ENCODE data around the gene CDKN2B. TPM values are rescaled to one million over a fixed set of nuclear protein-coding genes. Genes with fewer than 3 reads are reported as not detected.

Gene CDKN2B
- total RNA-seq, 1 donor from 2014 or later: 1.8 TPM

GRCh38 chr9:21993893-21994555 lies 15.1 kb downstream of the CDKN2B start, which contains the start of gene CDKN2A:
Gene CDKN2A, minus strand, starts transcription at chr9:21994392.
- peaks cover 16% of the 10 kb centered on the region for H3K4me1 Mint-ChIP-seq (ENCODE audit: unreplicated experiment)
- H3K4me3 Mint-ChIP-seq (ENCODE audit: unreplicated experiment): peak within 1 kb of the TSS; percentile 91
- DNase-seq (ENCODE audit: low spot score): peak; percentile 42
- H3K9me3 Mint-ChIP-seq (ENCODE audit: unreplicated experiment): no peaks in the 10 kb centered on the region
- peak within 1 kb of the TSS; percentile 68 for H3K27ac Mint-ChIP-seq (ENCODE audit: unreplicated experiment)
- peaks cover 27% of the 10 kb centered on the region for H3K27me3 Mint-ChIP-seq (ENCODE audit: unreplicated experiment)
- peaks cover 7% of the 10 kb centered on the region for H3K36me3 Mint-ChIP-seq (ENCODE audit: low read depth, unreplicated experiment)
- TF ChIP-seq, protein P1, sequence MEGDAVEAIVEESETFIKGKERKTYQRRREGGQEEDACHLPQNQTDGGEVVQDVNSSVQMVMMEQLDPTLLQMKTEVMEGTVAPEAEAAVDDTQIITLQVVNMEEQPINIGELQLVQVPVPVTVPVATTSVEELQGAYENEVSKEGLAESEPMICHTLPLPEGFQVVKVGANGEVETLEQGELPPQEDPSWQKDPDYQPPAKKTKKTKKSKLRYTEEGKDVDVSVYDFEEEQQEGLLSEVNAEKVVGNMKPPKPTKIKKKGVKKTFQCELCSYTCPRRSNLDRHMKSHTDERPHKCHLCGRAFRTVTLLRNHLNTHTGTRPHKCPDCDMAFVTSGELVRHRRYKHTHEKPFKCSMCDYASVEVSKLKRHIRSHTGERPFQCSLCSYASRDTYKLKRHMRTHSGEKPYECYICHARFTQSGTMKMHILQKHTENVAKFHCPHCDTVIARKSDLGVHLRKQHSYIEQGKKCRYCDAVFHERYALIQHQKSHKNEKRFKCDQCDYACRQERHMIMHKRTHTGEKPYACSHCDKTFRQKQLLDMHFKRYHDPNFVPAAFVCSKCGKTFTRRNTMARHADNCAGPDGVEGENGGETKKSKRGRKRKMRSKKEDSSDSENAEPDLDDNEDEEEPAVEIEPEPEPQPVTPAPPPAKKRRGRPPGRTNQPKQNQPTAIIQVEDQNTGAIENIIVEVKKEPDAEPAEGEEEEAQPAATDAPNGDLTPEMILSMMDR (IDR thresholded peaks at IDR 0.05; ENCODE audit: unreplicated experiment): no peak

- Mint-ChIP-seq H3K27ac (ENCODE audit: unreplicated experiment) (no peak overlapping the region), H3K9me3 (ENCODE audit: unreplicated experiment) (no peaks in the 10 kb centered on the region), H3K36me3 (ENCODE audit: low read depth, unreplicated experiment) (peaks cover 7% of the 10 kb centered on the region), H3K4me1 (ENCODE audit: unreplicated experiment) (peaks cover 16% of the 10 kb centered on the region), H3K27me3 (ENCODE audit: unreplicated experiment) (peaks cover 27% of the 10 kb centered on the region), H3K4me3 (ENCODE audit: unreplicated experiment) (peak overlapping the region; percentile 81)
- TF ChIP-seq, protein P1 (IDR thresholded peaks at IDR 0.05; ENCODE audit: unreplicated experiment): no peak
- DNase-seq (ENCODE audit: low spot score): no peak
Observed at GRCh38 chr9:21993007-21993406, 16.1 kb downstream of the CDKN2B start.

- H3K9me3 Mint-ChIP-seq (ENCODE audit: unreplicated experiment): no peaks in the 10 kb centered on the region
- H3K27me3 Mint-ChIP-seq (ENCODE audit: unreplicated experiment): peaks cover 21% of the 10 kb centered on the region
- no peak for DNase-seq (ENCODE audit: low spot score)
- H3K36me3 Mint-ChIP-seq (ENCODE audit: low read depth, unreplicated experiment): peaks cover 2% of the 10 kb centered on the region
- TF ChIP-seq, protein P1 (IDR thresholded peaks at IDR 0.05; ENCODE audit: unreplicated experiment): no peak
- H3K27ac Mint-ChIP-seq (ENCODE audit: unreplicated experiment): no peak overlapping the region
- no peak overlapping the region for H3K4me3 Mint-ChIP-seq (ENCODE audit: unreplicated experiment)
- H3K4me1 Mint-ChIP-seq (ENCODE audit: unreplicated experiment): peaks cover 14% of the 10 kb centered on the region
Observed at GRCh38 chr9:21991072-21991959, 17.8 kb downstream of the CDKN2B start.

DNA sequence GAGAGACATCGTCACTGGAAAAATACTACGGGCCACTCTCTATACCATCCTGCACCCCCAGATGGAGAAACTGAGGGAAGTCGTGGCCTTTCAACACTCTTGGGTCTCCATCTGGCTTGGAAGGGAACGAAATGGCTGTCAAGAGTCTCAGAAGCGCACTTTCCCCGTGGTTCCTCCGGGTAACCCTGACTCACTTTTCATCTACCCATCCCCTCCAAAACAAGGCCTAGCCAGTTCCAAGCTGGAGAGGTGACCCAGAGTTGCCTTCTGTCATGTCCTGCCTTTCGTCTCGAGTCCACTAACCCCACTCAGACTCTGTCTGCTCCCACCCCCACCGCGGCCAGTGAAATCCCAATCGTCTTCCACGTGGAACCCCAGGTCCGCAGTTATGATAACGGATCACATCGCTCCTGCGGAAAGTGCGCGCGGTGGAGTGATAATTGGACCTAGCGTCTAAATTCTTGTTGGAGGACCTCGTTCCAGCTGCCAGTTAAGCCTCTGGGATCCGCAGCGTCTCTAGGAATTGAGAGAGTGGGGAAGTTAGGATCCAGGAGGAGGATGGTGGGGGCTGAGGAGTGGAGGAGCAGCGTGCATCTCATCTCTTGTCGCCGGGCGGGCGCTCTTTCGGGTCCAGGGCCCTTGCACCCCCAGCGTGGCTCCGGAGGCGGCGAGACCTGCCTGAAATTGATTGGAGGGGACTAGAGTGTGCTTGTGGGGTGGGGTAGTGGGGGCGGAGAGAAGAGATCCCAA lies 19.5 kb downstream of the CDKN2B start:
- H3K27ac Mint-ChIP-seq (ENCODE audit: unreplicated experiment): no peak overlapping the region
- no peaks in the 10 kb centered on the region for H3K36me3 Mint-ChIP-seq (ENCODE audit: low read depth, unreplicated experiment)
- peaks cover 15% of the 10 kb centered on the region for H3K27me3 Mint-ChIP-seq (ENCODE audit: unreplicated experiment)
- peaks cover 13% of the 10 kb centered on the region for H3K4me1 Mint-ChIP-seq (ENCODE audit: unreplicated experiment)
- H3K9me3 Mint-ChIP-seq (ENCODE audit: unreplicated experiment): no peaks in the 10 kb centered on the region
- TF ChIP-seq, protein P1 (IDR thresholded peaks at IDR 0.05; ENCODE audit: unreplicated experiment): no peak
- DNase-seq (ENCODE audit: low spot score): no peak
- no peak overlapping the region for H3K4me3 Mint-ChIP-seq (ENCODE audit: unreplicated experiment)

Measured in endothelial cell (in vitro differentiated cells).